GM18502 (cell line): ENCODE measurements around the gene RHBDF1.
"Not testable (repeated sequence)": the region's sequence is repeated elsewhere in the genome, so short reads cannot be mapped to it uniquely, and the experiment has no call there.

Experiments
- ATAC-seq: cut with Tn5 transposase; IDR thresholded peaks from one replicate; pipeline ENCODE4 v1.9.1; 2021; ENCODE audit warnings: mild to moderate bottlenecking; ENCODE audit not compliant: unreplicated experiment, poor library complexity

Gene RHBDF1

GRCh38 chr16:61879-62281, 10.6 kb downstream of the RHBDF1 start:
- no peak for ATAC-seq

GRCh38 chr16:60929-61878, 11.2 kb downstream of the RHBDF1 start:
- ATAC-seq, result no peak

- ATAC-seq, result no peak
Observed at GRCh38 chr16:60166-60565, 12.3 kb downstream of the RHBDF1 start.

- ATAC-seq, result no peak
Observed at GRCh38 chr16:59440-60059, 12.9 kb downstream of the RHBDF1 start.

- no peak for ATAC-seq
Observed at GRCh38 chr16:58491-59439, 13.7 kb downstream of the RHBDF1 start.

GRCh38 chr16:57711-58110, 14.7 kb downstream of the RHBDF1 start:
- ATAC-seq, result no peak

GRCh38 chr16:56231-56927, 16.1 kb downstream of the RHBDF1 start:
- no peak for ATAC-seq

GRCh38 chr16:55571-56136, 16.8 kb downstream of the RHBDF1 start:
- no peak for ATAC-seq

GRCh38 chr16:54237-54581, 18.2 kb downstream of the RHBDF1 start:
- ATAC-seq, result no peak

GRCh38 chr16:53346-54236, 18.8 kb downstream of the RHBDF1 start, which contains the start of the genes POLR3K and SNRNP25:
POLR3K (minus strand) TSS chr16:53608; CDS start chr16:53586, 22 bp downstream.
SNRNP25 (plus strand) TSS chr16:53828; CDS start chr16:54017, 189 bp downstream.
- peak; percentile 93 for ATAC-seq

- ATAC-seq, result no peak
Observed at GRCh38 chr16:50769-51591, 21.5 kb downstream of the RHBDF1 start.

- no peak for ATAC-seq
Observed at GRCh38 chr16:47234-47633, 25.2 kb downstream of the RHBDF1 start.

GRCh38 chr16:46510-46909, 25.9 kb downstream of the RHBDF1 start:
- ATAC-seq, result not testable (repeated sequence)

GRCh38 chr16:45454-45853, 27.0 kb downstream of the RHBDF1 start:
- no peak for ATAC-seq

GRCh38 chr16:44655-45054, 27.8 kb downstream of the RHBDF1 start:
- ATAC-seq, result no peak

GRCh38 chr16:43294-43693, 29.1 kb downstream of the RHBDF1 start:
- ATAC-seq, result no peak

- ATAC-seq, result no peak
Observed at GRCh38 chr16:42691-43090, 29.7 kb downstream of the RHBDF1 start.

- ATAC-seq, result no peak
Observed at GRCh38 chr16:42069-42457, 30.4 kb downstream of the RHBDF1 start.
